Measurements from ENCODE around the gene FARS2.

FARS2 gene

DNA sequence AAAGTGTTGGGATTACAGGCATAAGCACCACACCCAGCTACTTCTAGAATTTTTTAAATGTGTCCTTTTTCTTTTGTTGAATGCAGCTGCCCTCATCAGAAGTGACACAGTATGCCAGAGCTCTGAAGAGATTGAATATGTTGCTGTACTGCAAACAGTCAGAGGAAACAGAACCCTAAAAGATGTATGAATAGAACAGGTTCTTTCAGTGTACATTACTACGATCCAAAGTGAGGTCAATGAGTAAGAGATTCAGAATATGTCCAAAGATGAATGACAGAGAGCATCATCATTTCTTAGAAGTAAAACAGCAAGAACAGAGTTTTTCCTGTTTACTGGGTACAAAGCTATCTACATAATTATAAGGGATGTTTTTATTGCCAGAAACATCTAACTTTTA, 476.9 kb downstream of the FARS2 start:
- DNase-seq = no peak

DNA sequence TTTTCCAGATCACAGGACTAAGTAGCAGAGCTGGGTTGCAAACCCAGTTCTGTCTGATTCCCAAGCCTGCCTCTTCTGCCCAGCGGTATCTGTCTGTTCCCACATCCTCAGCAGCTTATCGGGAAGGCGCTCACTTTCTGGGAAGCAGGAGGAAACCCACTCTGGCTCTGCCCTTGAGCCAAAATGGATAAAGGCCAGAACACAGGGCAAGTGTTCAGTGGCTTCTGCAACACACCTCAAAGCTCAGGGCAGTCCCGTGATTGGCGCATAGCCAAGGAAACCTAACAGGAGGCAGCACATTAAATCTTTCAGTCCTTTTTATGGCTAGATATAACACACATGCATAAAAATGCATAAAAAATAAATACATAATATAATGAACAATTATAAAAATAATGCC, 483.2 kb downstream of the FARS2 start:
- no peak for DNase-seq

DNA sequence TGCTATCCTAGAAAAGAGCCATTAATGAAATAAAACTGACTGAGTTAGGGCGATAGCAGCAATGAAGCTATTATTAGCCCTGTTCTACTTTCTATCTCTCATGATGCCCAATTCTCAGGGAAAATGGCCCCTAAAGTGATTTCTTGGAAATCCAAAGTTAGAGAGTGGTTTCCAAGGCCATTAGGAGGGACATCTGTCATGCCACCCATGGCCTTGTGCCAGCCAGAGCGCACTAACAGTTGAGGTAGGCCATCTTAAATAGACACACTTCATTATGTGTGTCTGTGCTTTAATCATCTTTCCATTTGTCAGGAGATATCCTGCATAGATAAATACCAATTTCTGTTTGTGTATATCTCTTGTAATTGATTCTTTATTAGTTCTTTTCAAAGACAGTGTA, 483.8 kb downstream of the FARS2 start:
- no peak for DNase-seq

DNA sequence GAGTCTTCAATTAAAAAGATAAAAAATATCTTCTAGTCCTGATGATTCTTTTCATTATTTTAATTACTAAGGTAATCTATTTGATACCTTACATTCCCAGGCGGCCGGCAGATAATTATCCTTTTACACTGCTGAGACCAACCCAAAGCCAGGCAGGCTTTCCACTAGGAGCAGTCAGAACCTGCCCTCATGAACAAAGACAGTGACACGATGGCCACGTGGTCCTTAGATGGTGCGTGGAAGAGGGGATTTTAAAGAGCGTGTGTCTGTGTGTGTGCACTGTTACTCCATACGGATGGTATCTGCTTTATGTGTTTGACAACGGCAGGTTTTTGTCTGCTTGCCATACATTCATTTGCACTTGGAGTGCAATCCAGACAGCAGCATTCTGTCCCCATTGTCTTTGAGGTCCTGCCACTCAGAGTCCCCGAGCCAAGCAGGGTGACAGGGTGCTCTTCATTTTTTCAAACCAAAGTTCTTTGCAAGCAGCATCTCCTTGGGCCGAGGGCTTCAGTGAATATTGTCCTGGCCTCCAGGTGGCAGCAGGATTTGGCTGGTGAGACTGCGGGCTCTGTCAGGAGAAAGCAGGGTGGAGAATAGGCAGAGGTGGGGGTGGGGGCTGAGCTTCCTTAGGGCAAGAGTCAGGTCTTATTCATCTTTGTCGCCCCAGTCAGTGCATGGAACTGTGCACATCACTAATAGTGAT, 484.9 kb downstream of the FARS2 start:
- DNase-seq = no peak

DNA sequence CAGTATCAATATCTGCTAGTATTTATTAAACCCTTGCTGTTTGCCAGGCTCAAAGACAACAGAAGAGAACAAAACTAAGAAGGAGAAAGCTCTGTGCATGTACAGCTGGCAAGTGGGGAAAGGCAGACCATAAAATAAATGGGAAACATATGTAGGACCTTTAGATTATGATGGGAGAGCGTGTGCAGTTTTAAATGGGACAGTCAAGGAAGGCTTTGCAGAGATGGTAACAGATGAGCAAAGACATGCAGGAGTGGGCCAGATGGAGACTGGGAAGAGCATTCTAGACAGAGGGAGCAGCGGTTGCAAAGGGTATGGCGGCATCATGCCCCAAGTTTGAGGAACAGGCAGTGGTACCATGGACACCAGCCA, 485.4 kb downstream of the FARS2 start:
- DNase-seq = no peak

DNA sequence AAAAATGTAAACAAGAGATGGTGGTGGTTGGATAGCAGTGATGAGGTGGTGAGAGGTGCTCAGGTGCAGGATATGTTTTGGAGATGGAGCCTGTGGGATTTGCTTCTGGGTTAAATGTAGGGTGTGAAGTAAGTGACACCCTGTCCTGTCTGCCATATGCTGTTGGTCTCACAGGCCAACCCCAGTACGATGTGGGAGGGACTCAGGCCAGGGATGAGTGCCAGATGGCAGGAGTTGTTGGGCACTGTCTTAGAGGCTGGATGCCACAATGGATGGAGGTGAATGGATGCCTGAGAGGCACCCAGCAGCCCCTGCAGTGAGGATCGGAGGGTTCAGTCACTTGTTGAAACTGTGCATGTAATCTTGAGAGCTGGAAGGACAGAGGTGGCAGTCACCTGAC, 486.1 kb downstream of the FARS2 start:
- DNase-seq = no peak

DNA sequence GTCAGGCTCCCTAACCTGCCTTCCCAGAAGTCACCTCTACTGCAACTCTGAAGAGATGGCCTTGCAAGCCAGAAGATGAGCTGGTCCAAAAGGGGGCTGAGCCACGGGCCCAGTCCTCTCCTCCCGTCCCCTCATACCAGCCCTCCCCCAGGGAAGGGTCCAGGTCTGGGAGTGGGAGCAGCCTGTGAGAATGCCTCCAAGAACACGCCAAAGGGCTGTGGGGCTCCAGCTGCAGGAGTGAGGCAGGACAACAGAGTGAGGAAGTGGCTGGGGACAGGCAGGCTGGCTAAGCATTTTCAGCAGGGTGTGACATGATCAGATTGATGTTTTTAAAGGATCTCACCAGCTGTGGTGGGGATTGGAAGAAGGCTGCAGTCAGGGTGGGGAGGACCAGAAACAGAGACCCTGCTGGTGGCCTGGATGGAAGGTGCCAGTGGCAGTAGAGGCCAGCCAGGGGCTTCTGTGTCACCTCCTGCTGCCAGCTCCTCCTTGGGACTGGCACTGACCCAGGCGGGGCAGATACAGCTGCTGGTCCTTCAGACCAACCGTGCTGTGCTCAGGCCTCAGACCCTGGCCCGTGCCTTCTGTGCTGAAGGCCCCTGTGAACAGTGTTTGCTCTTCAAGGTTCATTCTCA, 487.8 kb downstream of the FARS2 start:
- DNase-seq = no peak

DNA sequence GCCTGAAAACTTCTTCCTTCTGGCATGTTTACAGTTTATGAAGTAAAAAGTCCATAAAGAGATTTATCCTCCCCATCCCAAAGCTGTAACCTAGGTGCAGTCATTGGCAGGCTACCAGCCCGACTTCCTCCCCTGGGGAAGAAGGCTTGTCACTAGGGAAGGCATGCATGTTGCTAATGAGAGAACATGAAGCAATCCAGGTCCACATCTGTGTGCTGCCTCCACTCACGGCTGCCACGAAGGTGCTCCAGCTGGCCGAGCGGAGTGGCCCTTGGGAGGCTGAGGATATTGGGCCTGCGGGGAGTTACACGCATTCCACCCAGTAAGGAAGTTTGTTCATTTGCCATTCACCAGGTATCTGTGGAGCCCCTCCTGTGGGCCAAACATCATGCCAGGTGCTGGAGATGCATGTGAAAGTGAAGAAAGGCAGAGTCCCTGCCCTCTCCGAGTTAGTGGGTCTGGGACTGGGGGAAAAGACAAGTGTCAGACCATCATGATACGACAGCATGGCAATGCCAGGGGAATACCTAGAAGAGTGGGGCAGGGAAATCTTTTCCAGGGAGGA, 488.4 kb downstream of the FARS2 start:
- DNase-seq = no peak

DNA sequence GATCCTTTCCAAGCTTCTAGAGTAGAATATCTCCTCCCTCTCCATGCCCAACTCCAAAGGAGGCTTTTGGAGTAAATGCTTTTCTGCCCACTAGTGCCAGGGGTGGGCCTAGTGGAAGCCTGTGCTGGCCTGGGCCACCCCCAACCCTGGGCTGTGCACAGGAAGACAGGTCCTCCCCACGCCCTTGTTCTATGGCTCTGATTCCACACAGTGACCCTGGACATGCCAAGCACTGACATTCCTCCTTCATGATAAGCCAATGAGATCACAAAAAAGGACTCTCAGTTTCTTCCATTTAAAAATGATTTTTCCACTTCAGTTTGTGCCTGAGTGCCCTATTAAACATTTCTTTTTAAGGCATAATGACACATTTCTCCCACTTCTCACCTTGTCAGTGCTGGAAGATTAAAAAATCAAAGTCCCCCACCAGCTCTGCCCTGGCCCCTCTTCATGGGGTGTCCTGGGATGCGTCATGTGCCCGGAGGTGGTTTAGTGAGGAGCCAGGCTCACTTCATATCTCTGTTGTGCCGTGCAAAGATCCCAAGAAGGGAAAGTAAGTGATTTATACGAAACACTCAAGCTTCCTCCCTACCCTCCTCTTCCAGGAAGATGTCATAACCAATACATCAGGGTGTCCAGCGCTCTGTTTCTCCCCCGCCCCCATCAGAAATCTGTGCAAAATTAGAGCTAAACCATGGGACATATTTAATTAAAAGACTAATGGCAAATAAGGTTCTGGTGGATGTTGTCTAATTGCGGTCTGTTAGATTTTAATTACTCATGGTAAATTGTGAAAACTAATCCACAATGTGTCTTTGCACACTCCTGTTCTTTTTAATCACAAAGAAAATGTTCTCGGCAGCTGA, 490.4 kb downstream of the FARS2 start:
- no peak for DNase-seq

DNA sequence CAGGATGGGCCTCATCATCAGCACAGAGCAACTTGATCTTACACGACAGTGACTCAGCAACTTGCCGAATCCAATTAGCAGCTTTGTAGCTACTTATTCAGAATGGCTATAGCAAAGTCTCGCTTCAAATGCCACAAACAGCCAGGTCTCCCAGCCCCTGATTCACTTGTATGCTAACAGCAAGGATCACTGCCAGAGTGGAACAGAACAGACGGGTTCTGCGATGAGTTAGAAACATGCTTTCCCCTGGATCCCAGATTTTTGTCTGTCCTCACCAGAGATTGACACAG, 491.0 kb downstream of the FARS2 start:
- no peak for DNase-seq

DNA sequence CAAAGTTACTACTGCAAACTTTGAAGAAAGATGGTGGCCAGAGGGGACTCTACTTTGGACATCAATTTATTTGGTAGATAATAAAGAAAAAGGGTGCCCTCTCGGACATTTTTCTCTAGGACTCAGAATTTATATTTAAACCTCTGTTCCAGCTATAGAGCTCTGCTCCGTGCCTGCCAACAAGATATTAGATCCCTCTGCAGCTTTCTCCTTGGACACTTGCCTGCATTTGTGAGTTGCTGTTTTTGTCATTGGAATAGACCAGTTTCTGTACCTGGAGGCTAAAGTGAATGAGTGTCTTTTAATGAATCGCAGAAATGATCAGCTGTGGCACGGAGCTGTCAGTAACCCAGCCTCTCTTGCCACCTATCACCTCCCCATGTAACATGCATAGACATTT, 491.9 kb downstream of the FARS2 start:
- no peak for DNase-seq

DNA sequence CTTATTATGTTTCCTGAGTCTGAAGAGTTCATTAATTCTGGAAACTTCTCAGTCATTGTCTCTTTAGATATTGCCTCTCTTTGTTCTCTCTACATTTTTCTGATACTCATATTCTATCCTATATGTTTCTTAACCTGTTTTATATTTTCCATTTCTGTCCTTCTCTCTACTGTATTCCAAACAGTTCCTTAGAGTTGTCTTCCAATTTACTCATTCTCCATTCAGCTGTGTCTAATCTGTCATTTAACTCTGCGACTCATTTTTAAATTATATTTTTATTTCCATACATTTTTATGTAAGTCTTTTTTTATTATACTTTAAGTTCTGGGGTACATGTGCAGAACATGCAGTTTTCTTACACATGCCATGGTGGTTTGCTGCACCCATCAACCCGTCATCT, 493.6 kb downstream of the FARS2 start:
- DNase-seq = no peak

DNA sequence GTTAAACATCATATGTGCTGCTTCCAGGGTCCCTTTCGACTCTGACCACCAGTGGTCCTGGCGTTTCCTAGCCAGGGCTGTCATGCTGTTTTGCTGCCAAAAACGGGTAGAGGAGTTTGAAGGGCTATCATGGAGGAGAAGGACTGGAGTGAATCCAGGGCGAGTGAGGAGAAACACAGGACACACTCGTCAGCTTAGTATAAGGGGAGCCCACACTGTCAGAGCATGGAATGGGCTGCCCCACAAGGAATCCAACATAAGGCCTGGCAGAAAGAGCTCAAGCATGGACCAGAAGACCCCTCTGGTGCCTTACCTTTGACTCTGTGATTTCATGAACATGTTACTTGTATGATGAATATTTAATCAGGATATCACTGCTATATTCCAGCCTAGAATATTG, 498.3 kb downstream of the FARS2 start:
- DNase-seq = no peak

DNA sequence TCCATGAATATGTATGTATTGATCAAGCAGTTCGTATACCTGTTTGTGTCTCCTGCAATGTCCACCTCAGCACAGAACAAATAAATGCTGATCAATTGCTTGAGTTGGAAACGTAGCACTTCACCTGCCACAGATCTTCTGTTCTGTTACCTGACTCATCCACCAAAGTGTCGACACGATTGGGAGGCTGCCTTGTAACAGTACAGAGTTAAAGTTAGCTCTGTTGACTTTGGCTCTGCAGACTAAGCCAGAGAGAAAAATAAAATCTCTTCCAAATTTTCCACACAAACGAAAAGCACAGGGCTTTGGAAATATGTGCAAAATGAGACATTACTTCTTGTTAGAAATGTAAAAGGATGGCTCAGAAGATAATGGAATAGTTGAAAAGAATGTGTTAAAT, 500.1 kb downstream of the FARS2 start:
- no peak for DNase-seq

DNA sequence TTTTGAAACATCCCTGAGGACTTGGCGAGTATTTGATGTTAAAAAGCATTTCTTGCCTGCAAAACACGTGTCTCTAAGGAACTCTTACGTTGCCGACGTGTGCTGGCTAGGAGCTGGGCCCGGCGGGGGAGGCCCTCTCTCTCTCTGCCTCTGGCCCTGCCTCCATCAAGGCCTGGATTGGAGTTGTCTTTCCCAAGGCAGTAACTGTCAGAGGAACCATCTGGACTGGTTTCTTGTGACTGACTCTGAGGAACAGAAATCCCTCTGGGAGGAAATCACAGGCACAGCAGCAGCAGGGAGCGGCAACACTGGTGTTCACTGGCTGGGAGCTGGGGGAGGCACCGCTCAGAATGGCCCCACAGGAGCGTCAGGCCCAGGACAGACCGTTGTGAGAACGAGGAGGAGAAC, 501.3 kb downstream of the FARS2 start:
- no peak for DNase-seq

DNA sequence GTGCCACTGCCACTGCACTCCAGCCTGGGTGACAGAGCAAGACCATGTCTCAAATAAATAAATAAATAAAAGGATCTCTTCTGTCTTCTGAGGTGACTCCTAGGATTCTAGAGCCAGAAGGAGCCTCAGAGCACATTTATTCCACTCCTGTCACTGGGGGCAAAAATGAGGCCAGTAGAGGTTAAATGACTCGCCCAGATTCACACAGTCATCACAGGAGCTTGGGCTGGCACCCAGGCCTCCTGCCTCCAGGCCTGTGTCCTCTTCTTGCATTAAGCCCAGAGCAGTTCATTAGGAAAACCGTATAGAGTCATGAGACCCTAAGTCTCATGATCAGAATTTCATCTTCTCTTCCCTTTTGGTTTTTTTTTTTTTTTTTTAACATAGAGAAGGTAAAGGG, 502.1 kb downstream of the FARS2 start:
- no peak for DNase-seq

DNA sequence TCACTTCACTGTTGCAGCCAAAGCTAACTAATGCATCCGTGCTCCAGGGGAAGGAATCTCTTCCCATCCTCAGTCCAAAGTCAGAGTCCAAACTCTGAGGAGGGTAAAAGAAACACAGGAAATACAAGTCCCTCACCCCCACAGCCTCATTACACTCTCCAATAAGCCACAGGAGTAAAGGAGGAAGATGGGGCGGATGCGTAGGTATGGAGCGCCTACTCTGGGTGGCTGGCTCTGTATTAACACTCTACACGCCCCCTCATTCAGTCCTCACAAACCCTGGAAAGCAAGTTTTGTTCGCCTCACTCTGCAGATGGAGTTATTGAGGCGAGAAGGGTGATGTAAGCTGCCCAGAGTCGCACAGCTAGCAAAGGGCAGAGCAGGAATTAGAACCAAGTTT, 502.6 kb downstream of the FARS2 start:
- no peak for DNase-seq

DNA sequence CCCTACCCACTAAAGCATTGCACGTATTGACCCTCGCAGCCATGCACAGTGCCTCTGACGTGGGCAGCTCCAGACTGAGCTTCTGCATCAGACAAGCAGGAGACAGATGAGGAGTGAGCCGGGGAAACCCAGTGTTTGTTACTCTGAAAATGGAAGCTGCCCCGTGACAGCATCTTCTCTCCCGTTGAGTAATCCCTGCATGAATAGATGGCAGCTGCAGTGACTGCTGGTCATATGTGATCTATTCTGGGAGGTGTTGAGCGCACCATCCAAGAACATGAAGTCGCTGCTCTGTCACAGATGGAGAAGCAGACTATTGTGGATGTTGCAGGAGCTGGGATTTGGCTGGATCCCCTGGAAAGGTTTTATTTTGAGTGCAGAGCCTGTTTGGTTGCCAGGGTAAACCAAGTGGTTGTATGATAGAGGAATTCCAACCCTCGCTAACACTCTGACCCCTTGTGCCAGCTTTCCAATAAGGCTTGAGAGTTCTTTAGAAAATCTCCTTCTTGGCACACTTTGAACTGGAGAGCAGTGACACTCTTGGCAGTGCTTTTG, 503.2 kb downstream of the FARS2 start:
- DNase-seq = no peak

DNA sequence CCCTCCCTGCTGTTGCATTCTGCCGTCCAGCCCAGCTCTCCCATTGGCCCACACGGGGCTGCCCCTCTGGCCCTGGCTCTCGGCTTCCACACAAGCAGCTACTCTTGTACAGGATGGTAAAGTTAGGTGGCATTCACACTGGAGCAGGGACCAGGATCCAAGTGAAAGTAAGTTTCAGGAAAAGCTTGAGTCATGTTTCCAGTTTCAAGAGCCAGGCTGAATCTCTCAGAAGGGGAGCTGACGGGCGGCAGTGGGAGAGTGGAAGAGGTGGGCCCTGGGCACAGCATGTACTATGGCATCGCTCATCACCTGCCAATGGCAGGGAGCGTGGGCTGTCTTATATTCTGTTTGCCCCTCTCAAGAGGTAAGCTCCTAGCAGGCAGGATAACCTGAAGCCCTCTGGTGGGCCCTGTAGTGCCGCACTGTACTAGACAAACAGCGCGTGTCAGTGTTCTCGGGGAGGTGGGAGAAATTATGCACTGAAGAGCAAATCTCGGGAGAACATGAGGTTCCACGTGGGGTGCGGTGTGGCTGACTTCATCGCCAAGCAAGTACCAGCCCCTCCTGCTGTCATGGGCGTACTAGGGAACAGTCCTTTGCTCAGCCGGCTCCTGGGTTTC, 503.9 kb downstream of the FARS2 start:
- no peak for DNase-seq

DNA sequence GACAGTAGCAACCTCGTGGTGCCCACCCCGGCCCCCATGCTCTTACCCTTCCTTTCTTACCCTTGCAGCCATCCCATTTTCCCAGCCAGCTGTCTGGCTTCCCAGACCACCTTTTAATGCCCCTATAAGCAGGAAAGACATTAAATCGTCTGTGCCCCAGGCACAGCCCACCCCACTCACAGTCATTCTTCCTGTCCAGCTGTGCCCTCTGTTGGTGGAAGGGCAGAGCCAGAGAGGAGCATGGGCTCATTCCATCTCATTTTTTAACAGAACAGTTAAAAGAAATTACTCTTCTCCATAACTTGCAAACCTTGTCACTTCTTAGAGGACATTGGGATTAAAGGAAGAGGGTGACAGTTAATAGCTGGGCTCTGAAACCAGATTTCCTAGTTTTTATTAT, 504.9 kb downstream of the FARS2 start:
- DNase-seq = no peak

DNA sequence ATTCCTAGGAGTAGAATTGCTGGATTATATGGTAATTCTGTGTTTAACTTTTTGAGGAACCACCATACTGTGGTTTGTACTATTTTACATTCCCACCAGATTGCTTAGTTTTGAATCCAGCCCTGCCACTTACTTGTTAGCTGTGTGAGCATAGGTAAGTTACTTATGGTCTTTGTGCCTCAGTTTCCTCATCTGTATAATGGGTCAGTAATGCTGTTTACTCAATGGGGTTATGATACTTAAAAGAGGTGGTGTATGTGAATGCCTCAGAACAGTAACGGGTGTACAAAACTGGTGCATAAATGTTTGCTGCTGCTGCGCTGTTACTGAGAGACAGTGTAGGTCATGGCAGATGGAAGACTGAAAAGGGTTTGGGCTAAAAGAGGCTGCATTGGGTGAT, 506.2 kb downstream of the FARS2 start:
- DNase-seq = no peak

DNA sequence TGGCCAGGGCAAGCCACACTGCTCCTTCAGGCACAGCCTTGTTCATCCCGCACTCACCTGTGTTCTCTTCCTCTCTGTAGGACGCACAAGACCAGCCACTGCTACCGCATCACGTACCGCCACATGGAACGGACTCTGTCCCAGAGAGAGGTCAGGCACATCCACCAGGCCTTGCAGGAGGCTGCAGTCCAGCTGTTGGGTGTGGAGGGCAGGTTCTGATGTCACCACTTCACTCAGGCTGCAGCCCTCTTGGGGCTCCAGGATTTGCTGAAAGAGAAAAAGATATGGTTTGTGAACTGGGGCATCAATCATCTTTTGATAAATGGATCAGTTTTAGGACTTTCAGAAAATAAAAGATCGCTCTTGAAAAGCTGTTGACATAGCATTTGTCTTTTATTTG, 509.9 kb downstream of the FARS2 start:
- DNase-seq = no peak

DNA sequence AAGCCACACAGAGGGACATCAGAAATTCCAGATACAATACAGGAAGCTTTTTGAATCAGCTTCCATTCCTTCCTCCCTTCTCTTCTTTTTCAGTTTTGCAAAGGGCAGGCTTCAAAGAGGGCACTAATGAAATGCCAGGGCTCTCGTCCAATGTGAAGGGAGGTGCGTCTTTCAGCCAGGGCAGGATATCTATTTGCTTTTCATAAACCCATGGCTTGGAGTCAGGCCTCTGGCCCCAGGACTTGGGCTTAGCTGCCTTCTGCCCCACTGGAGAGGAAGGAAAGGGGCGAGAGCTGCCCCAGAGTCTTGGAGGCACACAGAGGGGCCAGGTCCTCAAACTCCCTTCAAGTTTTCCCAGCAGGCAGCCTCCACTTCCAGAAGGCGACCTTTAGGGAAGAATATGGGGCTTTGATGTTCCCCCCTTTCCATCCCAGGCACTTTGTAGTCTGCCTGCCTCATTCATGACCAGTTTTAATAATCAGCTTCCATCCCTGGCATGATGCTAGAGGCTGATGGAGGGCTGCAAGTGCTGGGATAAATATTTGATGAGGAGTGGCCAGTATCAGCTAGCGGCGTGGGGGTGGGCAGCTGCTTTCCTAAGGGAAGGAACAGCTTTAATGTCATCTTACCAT, 510.6 kb downstream of the FARS2 start:
- DNase-seq = no peak
